Measurements from ENCODE around the gene ZNF440. TPM values are rescaled to one million over a fixed set of nuclear protein-coding genes. Genes with fewer than 3 reads are reported as not detected.

The ZNF440 gene
- polyA plus RNA-seq, 2 of the 4 experiments (the other 2 are of a cell fraction) = 0.03 TPM; not detected in 1

DNA sequence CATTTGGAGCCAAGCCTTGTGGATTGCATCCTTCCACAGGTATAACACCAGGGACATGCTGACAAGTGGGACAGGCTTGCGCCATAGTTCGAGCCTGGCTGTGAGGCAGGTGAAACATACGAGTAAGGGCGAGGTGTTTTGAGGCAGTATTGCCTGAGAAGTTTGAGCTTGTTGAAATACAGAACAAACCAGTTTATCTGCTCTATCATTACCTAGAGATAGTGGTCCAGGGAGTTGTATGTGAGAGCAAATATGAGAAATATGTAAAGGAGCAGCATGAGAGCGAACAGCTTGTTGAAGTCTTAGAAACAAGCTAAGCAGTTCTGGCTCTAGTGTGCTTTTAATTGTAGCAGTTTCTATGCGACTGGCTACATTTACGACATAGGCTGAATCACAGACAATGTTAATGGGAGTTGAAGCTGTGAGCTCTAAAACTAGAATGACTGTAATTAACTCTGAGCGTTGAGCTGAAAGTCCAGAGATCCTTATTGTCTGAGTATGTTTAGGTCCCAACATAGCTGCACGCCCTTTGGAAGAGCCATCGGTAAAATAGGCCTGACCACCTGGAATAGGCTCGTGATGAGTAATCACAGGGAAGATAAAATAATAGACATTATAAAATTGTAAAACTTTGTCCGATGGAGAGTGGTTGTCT lies 42.6 kb downstream of the ZNF440 start (continued):
- no peak for TF ChIP-seq RCOR1 (IDR thresholded peaks at IDR 0.05; ENCODE audit: low read depth, low read length)
- TF ChIP-seq, protein P1, sequence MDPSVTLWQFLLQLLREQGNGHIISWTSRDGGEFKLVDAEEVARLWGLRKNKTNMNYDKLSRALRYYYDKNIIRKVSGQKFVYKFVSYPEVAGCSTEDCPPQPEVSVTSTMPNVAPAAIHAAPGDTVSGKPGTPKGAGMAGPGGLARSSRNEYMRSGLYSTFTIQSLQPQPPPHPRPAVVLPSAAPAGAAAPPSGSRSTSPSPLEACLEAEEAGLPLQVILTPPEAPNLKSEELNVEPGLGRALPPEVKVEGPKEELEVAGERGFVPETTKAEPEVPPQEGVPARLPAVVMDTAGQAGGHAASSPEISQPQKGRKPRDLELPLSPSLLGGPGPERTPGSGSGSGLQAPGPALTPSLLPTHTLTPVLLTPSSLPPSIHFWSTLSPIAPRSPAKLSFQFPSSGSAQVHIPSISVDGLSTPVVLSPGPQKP (IDR thresholded peaks at IDR 0.05; ENCODE audit: low read depth, low read length) = no peak
- TF ChIP-seq NPAS2 (CRISPR knock-in tag; IDR thresholded peaks at IDR 0.05; ENCODE audit: borderline replicate concordance) = no peak

DNA sequence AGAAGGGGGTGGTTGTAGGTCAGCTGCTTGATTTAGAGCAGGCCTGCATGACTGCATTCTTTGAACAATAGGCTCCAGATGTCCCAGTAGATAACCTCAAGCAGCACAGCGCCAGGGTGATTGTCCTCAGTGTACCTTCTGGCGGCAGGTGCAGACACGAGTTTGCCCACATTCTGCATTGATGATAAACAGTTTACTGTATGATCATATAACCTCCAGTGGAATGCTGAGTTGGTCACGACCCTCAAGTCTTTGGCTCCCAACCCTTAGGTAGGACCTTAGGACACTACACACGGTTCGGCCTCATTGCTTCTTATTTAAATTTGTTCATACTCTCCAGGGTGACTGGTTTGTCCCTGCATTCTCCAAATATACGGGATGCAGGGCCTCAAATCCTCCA lies 46.6 kb downstream of the ZNF440 start:
- no peak overlapping the region for H3K27ac ChIP-seq
- 0 out of 3 replicates have a peak, but pooled peaks cover under 1% of the 10 kb centered on the region for H3K9me3 ChIP-seq
- H3K4me3 ChIP-seq = no peak overlapping the region
- no peaks in the 10 kb centered on the region for H3K4me1 ChIP-seq
- no peak overlapping the region for H3K4me2 ChIP-seq
- no peak for DNase-seq (ENCODE audit: low read depth in 1 of 2, low spot score in 1 of 2)
- WGBS (ENCODE audit: missing lambda C conversion rate) = 9% methylated on average over 7 of the region's 7 CpGs
- no peak for ATAC-seq
- CTCF ChIA-PET = no interaction called here
- no peak for FAIRE-seq
- POLR2A ChIA-PET = no interaction called here
- no peak for TF ChIP-seq BHLHE40 (IDR thresholded peaks at IDR 0.05; ENCODE audit: low read depth, low read length)
- no peak for TF ChIP-seq HOXA7 (CRISPR knock-in tag; IDR thresholded peaks at IDR 0.05)
- TF ChIP-seq HDAC2 (IDR thresholded peaks at IDR 0.05) = no peak
- TF ChIP-seq TFCP2L1 (CRISPR knock-in tag; IDR thresholded peaks at IDR 0.05) = no peak
- no peak for TF ChIP-seq CEBPB (IDR thresholded peaks at IDR 0.05)
- TF ChIP-seq NPAS2 (CRISPR knock-in tag; IDR thresholded peaks at IDR 0.05; ENCODE audit: borderline replicate concordance) = no peak
- TF ChIP-seq ZC3H11A (IDR thresholded peaks at IDR 0.05) = no peak
- TF ChIP-seq, protein P2, sequence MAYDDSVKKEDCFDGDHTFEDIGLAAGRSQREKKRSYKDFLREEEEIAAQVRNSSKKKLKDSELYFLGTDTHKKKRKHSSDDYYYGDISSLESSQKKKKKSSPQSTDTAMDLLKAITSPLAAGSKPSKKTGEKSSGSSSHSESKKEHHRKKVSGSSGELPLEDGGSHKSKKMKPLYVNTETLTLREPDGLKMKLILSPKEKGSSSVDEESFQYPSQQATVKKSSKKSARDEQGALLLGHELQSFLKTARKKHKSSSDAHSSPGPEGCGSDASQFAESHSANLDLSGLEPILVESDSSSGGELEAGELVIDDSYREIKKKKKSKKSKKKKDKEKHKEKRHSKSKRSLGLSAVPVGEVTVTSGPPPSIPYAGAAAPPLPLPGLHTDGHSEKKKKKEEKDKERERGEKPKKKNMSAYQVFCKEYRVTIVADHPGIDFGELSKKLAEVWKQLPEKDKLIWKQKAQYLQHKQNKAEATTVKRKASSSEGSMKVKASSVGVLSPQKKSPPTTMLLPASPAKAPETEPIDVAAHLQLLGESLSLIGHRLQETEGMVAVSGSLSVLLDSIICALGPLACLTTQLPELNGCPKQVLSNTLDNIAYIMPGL (CRISPR knock-in tag; IDR thresholded peaks at IDR 0.05; ENCODE audit: borderline replicate concordance) = no peak
- no peak for TF ChIP-seq ZSCAN20 (CRISPR knock-in tag; IDR thresholded peaks at IDR 0.05)
- no peak for TF ChIP-seq RAD21 (conservative IDR thresholded peaks at IDR 0.05 in 1 of 2, IDR thresholded peaks at IDR 0.05 in 1 of 2)
- no peak for TF ChIP-seq HEYL (CRISPR knock-in tag; IDR thresholded peaks at IDR 0.05)
- no peak for TF ChIP-seq CBX8 (IDR thresholded peaks at IDR 0.05)
- TF ChIP-seq EHF (CRISPR knock-in tag; IDR thresholded peaks at IDR 0.05) = no peak
- TF ChIP-seq, protein P3, sequence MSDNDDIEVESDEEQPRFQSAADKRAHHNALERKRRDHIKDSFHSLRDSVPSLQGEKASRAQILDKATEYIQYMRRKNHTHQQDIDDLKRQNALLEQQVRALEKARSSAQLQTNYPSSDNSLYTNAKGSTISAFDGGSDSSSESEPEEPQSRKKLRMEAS (IDR thresholded peaks at IDR 0.05) = no peak

DNA sequence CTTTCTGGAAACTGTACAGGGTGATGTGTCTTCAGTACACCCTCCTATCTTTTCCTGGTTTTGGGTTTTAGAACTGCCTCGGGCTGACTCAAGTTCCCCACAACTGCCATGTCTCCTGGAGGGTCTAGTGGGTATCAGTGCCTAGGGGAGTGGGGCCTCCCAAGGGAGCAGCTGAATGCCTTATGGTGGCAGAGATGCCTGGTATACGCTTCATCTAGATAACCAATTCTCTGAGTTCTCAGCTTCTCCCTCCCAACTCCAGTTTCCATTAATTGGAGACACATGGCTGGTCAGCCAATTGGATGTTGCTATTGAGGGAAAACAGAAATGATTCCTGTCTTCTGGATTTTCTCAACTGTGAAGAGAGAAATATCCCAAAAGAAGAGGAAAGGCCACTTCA lies 47.2 kb downstream of the ZNF440 start:
- ChIA-PET POLR2A (no interaction called here), CTCF (no interaction called here)
- ATAC-seq (no peak), DNase-seq (ENCODE audit: low read depth in 1 of 2, low spot score in 1 of 2) (no peak), FAIRE-seq (no peak)
- WGBS (ENCODE audit: missing lambda C conversion rate) = 8% methylated on average over 2 of the region's 2 CpGs
- H3K27ac ChIP-seq = no peak overlapping the region
- H3K4me1 ChIP-seq = no peaks in the 10 kb centered on the region
- no peak overlapping the region for H3K4me3 ChIP-seq
- TF ChIP-seq, protein P3 (IDR thresholded peaks at IDR 0.05) = no peak
- no peak for TF ChIP-seq GATA3 (IDR thresholded peaks at IDR 0.05; ENCODE audit: borderline replicate concordance)
- no peak for TF ChIP-seq HOXB5 (CRISPR knock-in tag; IDR thresholded peaks at IDR 0.05)
- no peak for TF ChIP-seq FOSL2 (IDR thresholded peaks at IDR 0.05)
- no peak for TF ChIP-seq FOSL2 (CRISPR knock-in tag; IDR thresholded peaks at IDR 0.05)
- TF ChIP-seq EHMT2 (IDR thresholded peaks at IDR 0.05; ENCODE audit: low read depth) = no peak
- TF ChIP-seq, protein P4, sequence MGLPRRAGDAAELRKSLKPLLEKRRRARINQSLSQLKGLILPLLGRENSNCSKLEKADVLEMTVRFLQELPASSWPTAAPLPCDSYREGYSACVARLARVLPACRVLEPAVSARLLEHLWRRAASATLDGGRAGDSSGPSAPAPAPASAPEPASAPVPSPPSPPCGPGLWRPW (IDR thresholded peaks at IDR 0.05) = no peak
- no peak for TF ChIP-seq KDM1A (IDR thresholded peaks at IDR 0.05; ENCODE audit: low read depth)
- no peak for TF ChIP-seq ZNF302 (CRISPR knock-in tag; IDR thresholded peaks at IDR 0.05)
- no peak for TF ChIP-seq RCOR1 (IDR thresholded peaks at IDR 0.05; ENCODE audit: low read depth, low read length)
- TF ChIP-seq RAD21 (conservative IDR thresholded peaks at IDR 0.05 in 1 of 2, IDR thresholded peaks at IDR 0.05 in 1 of 2) = no peak
- TF ChIP-seq CHD4 (IDR thresholded peaks at IDR 0.05; ENCODE audit: borderline replicate concordance) = no peak
- no peak for TF ChIP-seq HOXB13 (CRISPR knock-in tag; IDR thresholded peaks at IDR 0.05; ENCODE audit: low read depth)
- TF ChIP-seq MAFK (IDR thresholded peaks at IDR 0.05; ENCODE audit: partially characterized antibody) = no peak
- TF ChIP-seq ESRRA (IDR thresholded peaks at IDR 0.05; ENCODE audit: borderline replicate concordance, low read length) = no peak
- TF ChIP-seq, protein P1 (IDR thresholded peaks at IDR 0.05; ENCODE audit: low read depth, low read length) = no peak
- TF ChIP-seq, protein P2 (CRISPR knock-in tag; IDR thresholded peaks at IDR 0.05; ENCODE audit: borderline replicate concordance) = no peak
- no peak overlapping the region for H3K4me2 ChIP-seq
- H3K9me3 ChIP-seq = 0 out of 3 replicates have a peak, but pooled peaks cover 3% of the 10 kb centered on the region
